GM12864 (cell line): ENCODE results near the gene LBR.

Experiments used
- DNase-seq: peaks from one replicate; pipeline ENCODE4 v3.0.0-alpha.2; 2011; ENCODE audit warnings: low read depth
- H3K4me3 ChIP-seq: 2 replicates; pipeline ENCODE4 v1.5.1; 2011; ENCODE audit warnings: mild to moderate bottlenecking, low read depth, low read length, control low read depth
- CTCF ChIP-seq: IDR thresholded peaks from 2 replicates; pipeline ENCODE4 v1.5.1; 2011; ENCODE audit warnings: low read depth, mild to moderate bottlenecking, moderate library complexity, low read length, control low read depth, inconsistent platforms; ENCODE audit errors: missing control alignments

The LBR gene

GRCh38 chr1:225423518-225423855 lies 4.4 kb downstream of the LBR start:
- H3K4me3 ChIP-seq, result no peak overlapping the region
- DNase-seq, result no peak
- no peak for TF ChIP-seq CTCF

- DNase-seq, result no peak
- TF ChIP-seq CTCF, result no peak
- H3K4me3 ChIP-seq, result no peak overlapping the region
These were observed 4.9 kb downstream of the LBR start for GRCh38 chr1:225422795-225423517.

DNA sequence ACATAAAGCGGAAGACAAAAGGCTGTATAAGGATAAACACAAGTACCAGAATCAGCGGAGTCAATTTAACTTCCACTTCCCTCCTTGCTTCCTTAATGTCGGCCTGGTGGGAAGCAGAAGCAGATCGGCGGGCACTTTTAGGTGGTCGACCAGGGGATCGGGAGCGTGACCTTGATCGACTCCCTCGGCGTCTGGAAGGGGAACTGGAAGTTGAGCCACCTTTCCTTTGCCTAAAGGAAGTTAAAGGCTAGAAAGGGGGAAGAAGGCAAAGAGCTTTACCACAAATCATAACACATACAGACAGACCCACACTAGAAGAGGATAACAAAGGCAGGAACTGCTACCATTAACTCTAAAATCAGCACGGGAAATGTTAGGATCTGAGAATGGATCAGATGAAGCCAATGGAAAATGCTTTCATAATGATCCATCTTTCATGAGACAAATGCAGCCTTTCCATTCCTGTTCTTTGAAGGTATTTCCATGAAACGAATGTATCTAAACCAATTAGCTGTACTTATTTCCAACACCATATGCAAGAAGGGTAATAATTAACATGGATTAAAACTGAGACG lies 5.7 kb downstream of the LBR start:
- no peak for DNase-seq
- no peak for TF ChIP-seq CTCF
- no peak overlapping the region for H3K4me3 ChIP-seq

DNA sequence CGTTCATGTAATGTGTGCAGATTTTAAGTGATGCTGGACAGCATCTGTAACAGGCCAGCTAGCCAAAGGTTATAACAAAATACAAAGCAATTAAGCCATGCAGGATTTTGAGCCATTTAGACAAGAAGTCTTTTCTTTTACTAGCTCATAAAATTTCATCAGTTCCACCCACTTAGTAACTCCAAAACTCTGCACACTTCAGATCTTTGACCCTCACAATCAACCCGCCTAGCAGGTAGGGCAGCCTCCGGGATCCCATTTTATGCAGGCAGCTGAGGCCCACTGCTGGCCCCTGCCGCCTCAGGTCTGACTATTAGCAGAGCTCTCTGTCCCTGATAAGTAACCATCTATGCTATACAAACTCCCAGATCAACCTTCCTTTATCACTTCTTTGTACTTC lies 9.2 kb downstream of the LBR start:
- no peak overlapping the region for H3K4me3 ChIP-seq
- no peak for TF ChIP-seq CTCF
- DNase-seq, result no peak

GRCh38 chr1:225418059-225418458 lies 9.8 kb downstream of the LBR start:
- DNase-seq, result no peak
- no peak for TF ChIP-seq CTCF
- no peak overlapping the region for H3K4me3 ChIP-seq

GRCh38 chr1:225415967-225416745 lies 11.7 kb downstream of the LBR start:
- no peak for DNase-seq
- TF ChIP-seq CTCF, result no peak
- no peak overlapping the region for H3K4me3 ChIP-seq
